B cell (primary cell): ENCODE results near the gene DNAJC15.

Source experiments
- EZH2 ChIP-seq: IDR thresholded peaks from 2 replicates; pipeline ENCODE4 v1.6.1; 2012; ENCODE audit warnings: borderline replicate concordance, low read depth, mild to moderate bottlenecking, moderate library complexity, low read length; ENCODE audit not compliant: insufficient read depth, poor library complexity, severe bottlenecking
- TF ChIP-seq, protein P1 (sequence below): fragments of 200-600 bp; IDR thresholded peaks from one replicate; pipeline ENCODE4 v1.8.0; 2022; ENCODE audit warnings: antibody characterized with exemption, mild to moderate bottlenecking

DNA sequence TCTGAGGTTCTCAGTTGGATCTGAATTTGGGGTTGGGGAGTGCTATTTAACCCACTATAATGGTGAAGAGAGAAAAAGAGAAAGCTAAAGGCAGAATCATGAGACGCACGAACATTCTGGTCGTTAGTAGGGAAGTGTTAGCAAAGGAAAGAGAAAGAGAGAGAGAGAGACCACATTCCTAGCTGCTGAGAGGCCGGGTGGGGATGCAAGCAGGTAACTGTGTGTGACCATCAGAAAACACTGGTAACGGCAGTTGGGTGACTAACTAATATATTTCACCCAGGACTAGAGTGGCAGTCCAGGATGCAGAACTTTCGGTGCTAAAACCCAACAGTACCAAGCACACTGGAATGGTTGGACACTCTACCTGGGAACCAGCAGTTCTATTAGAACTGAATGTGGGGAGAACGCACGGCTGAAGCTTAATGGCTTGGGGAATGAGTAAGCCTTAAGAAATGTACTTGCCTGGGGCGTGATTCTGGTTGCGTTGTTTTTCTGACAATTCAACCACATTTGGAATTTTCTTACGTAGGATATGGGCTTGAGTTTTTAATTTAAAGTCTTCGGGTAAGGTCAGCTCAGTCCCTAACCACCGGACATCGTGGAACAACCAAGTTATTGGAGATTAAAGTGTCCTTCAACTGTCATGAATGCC, 130.2 kb downstream of the DNAJC15 start:
- TF ChIP-seq, protein P1, sequence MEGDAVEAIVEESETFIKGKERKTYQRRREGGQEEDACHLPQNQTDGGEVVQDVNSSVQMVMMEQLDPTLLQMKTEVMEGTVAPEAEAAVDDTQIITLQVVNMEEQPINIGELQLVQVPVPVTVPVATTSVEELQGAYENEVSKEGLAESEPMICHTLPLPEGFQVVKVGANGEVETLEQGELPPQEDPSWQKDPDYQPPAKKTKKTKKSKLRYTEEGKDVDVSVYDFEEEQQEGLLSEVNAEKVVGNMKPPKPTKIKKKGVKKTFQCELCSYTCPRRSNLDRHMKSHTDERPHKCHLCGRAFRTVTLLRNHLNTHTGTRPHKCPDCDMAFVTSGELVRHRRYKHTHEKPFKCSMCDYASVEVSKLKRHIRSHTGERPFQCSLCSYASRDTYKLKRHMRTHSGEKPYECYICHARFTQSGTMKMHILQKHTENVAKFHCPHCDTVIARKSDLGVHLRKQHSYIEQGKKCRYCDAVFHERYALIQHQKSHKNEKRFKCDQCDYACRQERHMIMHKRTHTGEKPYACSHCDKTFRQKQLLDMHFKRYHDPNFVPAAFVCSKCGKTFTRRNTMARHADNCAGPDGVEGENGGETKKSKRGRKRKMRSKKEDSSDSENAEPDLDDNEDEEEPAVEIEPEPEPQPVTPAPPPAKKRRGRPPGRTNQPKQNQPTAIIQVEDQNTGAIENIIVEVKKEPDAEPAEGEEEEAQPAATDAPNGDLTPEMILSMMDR, result no peak
- TF ChIP-seq EZH2, result no peak
